Measurements from ENCODE around the gene SMCO2. TPM values are rescaled to one million over a fixed set of nuclear protein-coding genes. Genes with fewer than 3 reads are reported as not detected.
"Not testable (repeated sequence)": the region's sequence is repeated elsewhere in the genome, so short reads cannot be mapped to it uniquely, and the experiment has no call there.

The SMCO2 gene
- total and polyA plus RNA-seq, 7 experiments from 2014 or later = 0.99 TPM; not detected in 6

- Histone ChIP-seq H3K9me3 (ENCODE audit: control insufficient read depth in 2 of 3, low read length in 3 of 3) (no peaks in the 10 kb centered on the region), H3K36me3 (ENCODE audit: control insufficient read depth in 2 of 3, insufficient read depth in 3 of 3, low read length in 3 of 3) (no peaks in the 10 kb centered on the region), H3K4me1 (ENCODE audit: control insufficient read depth in 2 of 2, insufficient read depth in 2 of 2, low read length in 2 of 2) (no peaks in the 10 kb centered on the region), H3K27ac (ENCODE audit: low read depth, low read length) (no peak overlapping the region), H3K27me3 (ENCODE audit: control insufficient read depth in 2 of 2, insufficient read depth in 2 of 2, low read length in 2 of 2) (no peaks in the 10 kb centered on the region), H3K4me3 (ENCODE audit: low read length) (no peak overlapping the region)
- Mint-ChIP-seq H3K36me3 (peaks cover 4 to 27% (median 6%) of the 10 kb centered on the region in 5 donors), H3K4me3 (no peak overlapping the region), H3K4me1 (peaks cover 0 to 24% (median 11%) of the 10 kb centered on the region in 7 donors), H3K27me3 (peaks cover 0 to 15% (median 0%) of the 10 kb centered on the region in 5 donors), H3K9me3 (peaks cover 0 to 5% (median 0%) of the 10 kb centered on the region in 11 donors), H3K27ac (no peak overlapping the region)
- ChIA-PET CTCF (interaction anchor here (0.7 kb wide), 1 partner anchor 1698 kb away, joined by 4 read pairs; no protein-coding TSS in a partner anchor), POLR2A (interaction anchor here (0.6 to 0.7 kb wide), 2 partner anchors 20 to 223 kb away, joined by 3 to 4 read pairs; no protein-coding TSS in a partner anchor)
- intact Hi-C loops (cut with micrococcal nuclease) = no loop called here
- DNase-seq = no peak
- ATAC-seq = no peak
Measured at GRCh38 chr12:27541031-27541719, 94.6 kb downstream of the SMCO2 start.

GRCh38 chr12:27542628-27543027 lies 96.1 kb downstream of the SMCO2 start:
- H3K27me3 ChIP-seq (ENCODE audit: control insufficient read depth in 2 of 2, insufficient read depth in 2 of 2, low read length in 2 of 2) = no peaks in the 10 kb centered on the region
- peaks cover 4 to 25% (median 6%) of the 10 kb centered on the region in 5 donors for H3K36me3 Mint-ChIP-seq
- peaks cover 0 to 18% (median 0%) of the 10 kb centered on the region in 5 donors for H3K27me3 Mint-ChIP-seq
- H3K4me1 Mint-ChIP-seq = peaks cover 0 to 19% (median 11%) of the 10 kb centered on the region in 7 donors
- H3K4me3 ChIP-seq (ENCODE audit: low read length) = no peak overlapping the region
- no peaks in the 10 kb centered on the region for H3K4me1 ChIP-seq (ENCODE audit: control insufficient read depth in 2 of 2, insufficient read depth in 2 of 2, low read length in 2 of 2)
- no peak overlapping the region for H3K27ac ChIP-seq (ENCODE audit: low read depth, low read length)
- H3K36me3 ChIP-seq (ENCODE audit: control insufficient read depth in 2 of 3, insufficient read depth in 3 of 3, low read length in 3 of 3) = no peaks in the 10 kb centered on the region
- no peak for DNase-seq
- ChIA-PET CTCF (no interaction called here), POLR2A (no interaction called here)
- peaks cover 0 to 5% (median 0%) of the 10 kb centered on the region in 11 donors for H3K9me3 Mint-ChIP-seq
- H3K4me3 Mint-ChIP-seq = no peak overlapping the region
- no peak for ATAC-seq
- no peaks in the 10 kb centered on the region for H3K9me3 ChIP-seq (ENCODE audit: control insufficient read depth in 2 of 3, low read length in 3 of 3)
- intact Hi-C loops (cut with micrococcal nuclease) = no loop called here
- H3K27ac Mint-ChIP-seq = no peak overlapping the region

- intact Hi-C loops (cut with micrococcal nuclease); ATAC-seq; H3K36me3 ChIP-seq (ENCODE audit: control insufficient read depth in 2 of 3, insufficient read depth in 3 of 3, low read length in 3 of 3); DNase-seq; POLR2A ChIA-PET; H3K4me1 ChIP-seq (ENCODE audit: control insufficient read depth in 2 of 2, insufficient read depth in 2 of 2, low read length in 2 of 2); H3K27ac ChIP-seq (ENCODE audit: low read depth, low read length); CTCF ChIA-PET; H3K9me3 Mint-ChIP-seq; H3K27me3 ChIP-seq (ENCODE audit: control insufficient read depth in 2 of 2, insufficient read depth in 2 of 2, low read length in 2 of 2); H3K9me3 ChIP-seq (ENCODE audit: control insufficient read depth in 2 of 3, low read length in 3 of 3); H3K4me3 ChIP-seq (ENCODE audit: low read length); H3K27ac Mint-ChIP-seq; H3K4me3 Mint-ChIP-seq: not testable (repeated sequence)
- Mint-ChIP-seq H3K4me1 (peaks cover 7 to 15% (median 13%) of the 10 kb centered on the region in 7 donors), H3K36me3 (peaks cover 4 to 22% (median 6%) of the 10 kb centered on the region in 5 donors), H3K27me3 (peaks cover 0 to 19% (median 4%) of the 10 kb centered on the region in 5 donors)
Measured at GRCh38 chr12:27544858-27545257, 98.3 kb downstream of the SMCO2 start.

- Mint-ChIP-seq H3K4me3 (no peak overlapping the region), H3K9me3 (peaks cover 0 to 5% (median 0%) of the 10 kb centered on the region in 11 donors), H3K27me3 (peaks cover 0 to 19% (median 4%) of the 10 kb centered on the region in 5 donors), H3K27ac (peak overlapping the region in 1 of 9 donors; percentile 59), H3K4me1 (peaks cover 7 to 15% (median 11%) of the 10 kb centered on the region in 7 donors), H3K36me3 (peaks cover 4 to 20% (median 6%) of the 10 kb centered on the region in 5 donors)
- Histone ChIP-seq H3K9me3 (ENCODE audit: control insufficient read depth in 2 of 3, low read length in 3 of 3) (no peaks in the 10 kb centered on the region), H3K4me1 (ENCODE audit: control insufficient read depth in 2 of 2, insufficient read depth in 2 of 2, low read length in 2 of 2) (no peaks in the 10 kb centered on the region), H3K27me3 (ENCODE audit: control insufficient read depth in 2 of 2, insufficient read depth in 2 of 2, low read length in 2 of 2) (no peaks in the 10 kb centered on the region), H3K27ac (ENCODE audit: low read depth, low read length) (no peak overlapping the region), H3K36me3 (ENCODE audit: control insufficient read depth in 2 of 3, insufficient read depth in 3 of 3, low read length in 3 of 3) (no peaks in the 10 kb centered on the region), H3K4me3 (ENCODE audit: low read length) (no peak overlapping the region)
- ChIA-PET POLR2A (no interaction called here), CTCF (no interaction called here)
- no peak for ATAC-seq
- DNase-seq = no peak
- intact Hi-C loops (cut with micrococcal nuclease) = no loop called here
Measured at GRCh38 chr12:27545665-27546064, 99.1 kb downstream of the SMCO2 start.

GRCh38 chr12:27547592-27547991 lies 101.1 kb downstream of the SMCO2 start:
- H3K36me3 Mint-ChIP-seq = peaks cover 4 to 19% (median 6%) of the 10 kb centered on the region in 5 donors
- H3K9me3 ChIP-seq (ENCODE audit: control insufficient read depth in 2 of 3, low read length in 3 of 3) = no peaks in the 10 kb centered on the region
- H3K4me3 ChIP-seq (ENCODE audit: low read length) = no peak overlapping the region
- peaks cover 0 to 16% (median 2%) of the 10 kb centered on the region in 5 donors for H3K27me3 Mint-ChIP-seq
- H3K27me3 ChIP-seq (ENCODE audit: control insufficient read depth in 2 of 2, insufficient read depth in 2 of 2, low read length in 2 of 2) = no peaks in the 10 kb centered on the region
- H3K4me1 ChIP-seq (ENCODE audit: control insufficient read depth in 2 of 2, insufficient read depth in 2 of 2, low read length in 2 of 2) = no peaks in the 10 kb centered on the region
- no peaks in the 10 kb centered on the region for H3K36me3 ChIP-seq (ENCODE audit: control insufficient read depth in 2 of 3, insufficient read depth in 3 of 3, low read length in 3 of 3)
- H3K27ac ChIP-seq (ENCODE audit: low read depth, low read length) = no peak overlapping the region
- no peak overlapping the region for H3K4me3 Mint-ChIP-seq
- no peak for DNase-seq
- ChIA-PET CTCF (no interaction called here), POLR2A (no interaction called here)
- intact Hi-C loops (cut with micrococcal nuclease) = no loop called here
- H3K4me1 Mint-ChIP-seq = peaks cover 6 to 11% (median 9%) of the 10 kb centered on the region in 7 donors
- ATAC-seq = no peak
- H3K9me3 Mint-ChIP-seq = peaks cover 0 to 5% (median 0%) of the 10 kb centered on the region in 11 donors
- no peak overlapping the region for H3K27ac Mint-ChIP-seq

GRCh38 chr12:27548301-27549199 lies 102.0 kb downstream of the SMCO2 start:
- Mint-ChIP-seq H3K36me3 (peaks cover 4 to 19% (median 10%) of the 10 kb centered on the region in 5 donors), H3K4me1 (peaks cover 6 to 15% (median 9%) of the 10 kb centered on the region in 7 donors), H3K27ac (peak overlapping the region in 1 of 9 donors; percentile 31), H3K4me3 (no peak overlapping the region), H3K27me3 (peaks cover 0 to 12% (median 0%) of the 10 kb centered on the region in 5 donors), H3K9me3 (peaks cover 0 to 5% (median 0%) of the 10 kb centered on the region in 11 donors)
- Histone ChIP-seq H3K27ac (ENCODE audit: low read depth, low read length) (no peak overlapping the region), H3K4me3 (ENCODE audit: low read length) (no peak overlapping the region), H3K36me3 (ENCODE audit: control insufficient read depth in 2 of 3, insufficient read depth in 3 of 3, low read length in 3 of 3) (no peaks in the 10 kb centered on the region), H3K27me3 (ENCODE audit: control insufficient read depth in 2 of 2, insufficient read depth in 2 of 2, low read length in 2 of 2) (no peaks in the 10 kb centered on the region), H3K4me1 (ENCODE audit: control insufficient read depth in 2 of 2, insufficient read depth in 2 of 2, low read length in 2 of 2) (no peaks in the 10 kb centered on the region), H3K9me3 (ENCODE audit: control insufficient read depth in 2 of 3, low read length in 3 of 3) (no peaks in the 10 kb centered on the region)
- ChIA-PET POLR2A (no interaction called here), CTCF (no interaction called here)
- DNase-seq (no peak), ATAC-seq (no peak)
- intact Hi-C loops (cut with micrococcal nuclease) = no loop called here
